Measurements from ENCODE around the gene GTPBP8. TPM values are rescaled to one million over a fixed set of nuclear protein-coding genes. Genes with fewer than 3 reads are reported as not detected.

Gene GTPBP8
- total and polyA plus RNA-seq, 3 donors from 2014 or later, result 37.7 to 50.7 (median 39.3) TPM

- TF ChIP-seq POLR2A (IDR thresholded peaks at IDR 0.05) (no peak), CTCF (IDR thresholded peaks at IDR 0.05) (no peak)
- DNase-seq, result peak; percentile 18
- no peaks in the 10 kb centered on the region for H3K36me3 ChIP-seq (ENCODE audit: low read depth, missing control alignments)
- WGBS, 2 donors, result 3 to 5% methylated on average over 11 to 13 of the region's 13 CpGs
- intact Hi-C loops (cut with DNase I; ENCODE audit: low total_unique reads), result no loop called here
- no peaks in the 10 kb centered on the region for H3K9me3 ChIP-seq
- peak overlapping the region; percentile 93 to 95 for H3K27ac ChIP-seq
- H3K27me3 ChIP-seq, result no peaks in the 10 kb centered on the region
- H3K4me1 ChIP-seq, result peaks cover 9% of the 10 kb centered on the region
- peak overlapping the region; percentile 68 to 89 for H3K4me3 ChIP-seq
These were observed 27.9 kb downstream of the GTPBP8 start for GRCh38 chr3:113018536-113019181.

- H3K27me3 ChIP-seq, result no peaks in the 10 kb centered on the region
- intact Hi-C loops (cut with DNase I; ENCODE audit: low total_unique reads), result no loop called here
- WGBS, 2 donors, result 2 to 3% methylated on average over 21 to 63 of the region's 63 CpGs
These were observed 28.7 kb downstream of the GTPBP8 start for GRCh38 chr3:113019182-113020137.

GRCh38 chr3:113021471-113021870, 30.7 kb downstream of the GTPBP8 start:
- Histone ChIP-seq H3K27me3 (no peaks in the 10 kb centered on the region), H3K4me3 (no peak overlapping the region), H3K27ac (peak overlapping the region in 1 of 2 donors; percentile 93), H3K9me3 (no peaks in the 10 kb centered on the region), H3K36me3 (ENCODE audit: low read depth, missing control alignments) (no peaks in the 10 kb centered on the region), H3K4me1 (peaks cover 9% of the 10 kb centered on the region)
- WGBS, 2 donors, result 36 to 53% methylated on average over 2 of the region's 2 CpGs
- TF ChIP-seq POLR2A (IDR thresholded peaks at IDR 0.05) (no peak), CTCF (IDR thresholded peaks at IDR 0.05) (no peak)
- intact Hi-C loops (cut with DNase I; ENCODE audit: low total_unique reads), result no loop called here
- no peak for DNase-seq

More at GRCh38 chr3:113019182-113020137, 28.7 kb downstream of the GTPBP8 start:
- Histone ChIP-seq H3K9me3 (no peaks in the 10 kb centered on the region), H3K4me1 (peaks cover 9% of the 10 kb centered on the region), H3K36me3 (ENCODE audit: low read depth, missing control alignments) (no peaks in the 10 kb centered on the region), H3K4me3 (peak overlapping the region; percentile 68 to 89), H3K27ac (peak overlapping the region; percentile 93 to 95)
- DNase-seq, result peak; percentile 94
- TF ChIP-seq POLR2A (IDR thresholded peaks at IDR 0.05), result no peak
- no peak for TF ChIP-seq CTCF (IDR thresholded peaks at IDR 0.05)

GRCh38 chr3:113034011-113034410, 43.2 kb downstream of the GTPBP8 start:
- intact Hi-C loops (cut with DNase I; ENCODE audit: low total_unique reads), result no loop called here
- TF ChIP-seq CTCF (IDR thresholded peaks at IDR 0.05) (no peak), POLR2A (IDR thresholded peaks at IDR 0.05) (no peak)
- Histone ChIP-seq H3K4me3 (no peak overlapping the region), H3K9me3 (no peaks in the 10 kb centered on the region), H3K36me3 (ENCODE audit: low read depth, missing control alignments) (no peaks in the 10 kb centered on the region), H3K4me1 (no peaks in the 10 kb centered on the region), H3K27me3 (no peaks in the 10 kb centered on the region), H3K27ac (no peak overlapping the region)
- WGBS, 2 donors, result 75 to 80% methylated on average over 2 of the region's 2 CpGs
- no peak for DNase-seq
